B cell (primary cell): ENCODE data around the gene TRABD2B.

Experiments used
- EZH2 ChIP-seq: IDR thresholded peaks from 2 replicates; pipeline ENCODE4 v1.6.1; 2012; ENCODE audit warnings: borderline replicate concordance, low read depth, mild to moderate bottlenecking, moderate library complexity, low read length; ENCODE audit not compliant: insufficient read depth, poor library complexity, severe bottlenecking
- TF ChIP-seq, protein P1 (sequence below): fragments of 200-600 bp; IDR thresholded peaks from one replicate; pipeline ENCODE4 v1.8.0; 2022; ENCODE audit warnings: antibody characterized with exemption, mild to moderate bottlenecking

DNA sequence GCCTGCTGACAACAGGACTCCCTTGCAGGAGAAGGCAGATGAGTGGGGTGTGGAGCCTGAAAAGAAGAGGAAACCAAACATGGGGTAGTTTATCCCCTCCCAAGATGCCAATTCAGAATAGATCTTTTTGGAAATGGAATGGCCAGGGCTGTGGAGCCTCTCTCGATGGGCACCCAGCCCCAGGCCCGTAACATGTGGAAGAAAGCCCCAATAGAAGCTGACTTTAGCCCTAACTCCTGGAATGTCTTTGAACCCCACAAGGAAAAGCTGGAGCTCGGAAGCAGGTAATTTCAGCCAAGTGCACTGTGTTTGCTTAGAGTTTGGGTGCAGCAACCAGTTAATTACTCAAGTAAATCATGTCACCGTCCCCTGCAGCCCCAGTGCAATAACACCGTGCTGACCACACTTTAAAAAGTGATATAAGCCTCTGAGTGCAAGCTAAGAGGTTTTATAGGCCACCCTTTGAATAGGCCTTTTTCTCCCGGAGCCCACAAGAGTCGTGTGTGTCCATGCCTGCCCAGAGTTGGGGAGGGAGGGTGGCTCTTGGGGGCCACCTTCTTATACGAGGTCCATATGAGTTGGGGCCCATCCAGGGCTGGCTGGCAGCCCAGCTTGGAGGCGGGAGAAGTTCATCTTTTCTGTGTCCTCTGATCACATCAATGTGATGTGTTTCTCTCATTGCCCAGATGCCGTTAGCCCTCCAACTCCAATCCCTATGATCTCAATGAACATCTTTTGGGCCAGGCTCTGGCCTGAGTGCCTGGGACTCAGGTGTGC lies 153.2 kb downstream of the TRABD2B start:
- TF ChIP-seq, protein P1, sequence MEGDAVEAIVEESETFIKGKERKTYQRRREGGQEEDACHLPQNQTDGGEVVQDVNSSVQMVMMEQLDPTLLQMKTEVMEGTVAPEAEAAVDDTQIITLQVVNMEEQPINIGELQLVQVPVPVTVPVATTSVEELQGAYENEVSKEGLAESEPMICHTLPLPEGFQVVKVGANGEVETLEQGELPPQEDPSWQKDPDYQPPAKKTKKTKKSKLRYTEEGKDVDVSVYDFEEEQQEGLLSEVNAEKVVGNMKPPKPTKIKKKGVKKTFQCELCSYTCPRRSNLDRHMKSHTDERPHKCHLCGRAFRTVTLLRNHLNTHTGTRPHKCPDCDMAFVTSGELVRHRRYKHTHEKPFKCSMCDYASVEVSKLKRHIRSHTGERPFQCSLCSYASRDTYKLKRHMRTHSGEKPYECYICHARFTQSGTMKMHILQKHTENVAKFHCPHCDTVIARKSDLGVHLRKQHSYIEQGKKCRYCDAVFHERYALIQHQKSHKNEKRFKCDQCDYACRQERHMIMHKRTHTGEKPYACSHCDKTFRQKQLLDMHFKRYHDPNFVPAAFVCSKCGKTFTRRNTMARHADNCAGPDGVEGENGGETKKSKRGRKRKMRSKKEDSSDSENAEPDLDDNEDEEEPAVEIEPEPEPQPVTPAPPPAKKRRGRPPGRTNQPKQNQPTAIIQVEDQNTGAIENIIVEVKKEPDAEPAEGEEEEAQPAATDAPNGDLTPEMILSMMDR: no peak
- no peak for TF ChIP-seq EZH2
